HG02840 (cell line): ENCODE results near the gene TNFAIP8L2.
"Not testable (repeated sequence)": the region's sequence is repeated elsewhere in the genome, so short reads cannot be mapped to it uniquely, and the experiment has no call there.

Experiments
- ATAC-seq: cut with Tn5 transposase; IDR thresholded peaks from one replicate; pipeline ENCODE4 v1.9.1; 2021; ENCODE audit warnings: mild to moderate bottlenecking, moderate library complexity, moderate number of reproducible peaks; ENCODE audit not compliant: unreplicated experiment, low FRiP score

TNFAIP8L2 gene

GRCh38 chr1:151187205-151187604, 30.8 kb downstream of the TNFAIP8L2 start:
- no peak for ATAC-seq

DNA sequence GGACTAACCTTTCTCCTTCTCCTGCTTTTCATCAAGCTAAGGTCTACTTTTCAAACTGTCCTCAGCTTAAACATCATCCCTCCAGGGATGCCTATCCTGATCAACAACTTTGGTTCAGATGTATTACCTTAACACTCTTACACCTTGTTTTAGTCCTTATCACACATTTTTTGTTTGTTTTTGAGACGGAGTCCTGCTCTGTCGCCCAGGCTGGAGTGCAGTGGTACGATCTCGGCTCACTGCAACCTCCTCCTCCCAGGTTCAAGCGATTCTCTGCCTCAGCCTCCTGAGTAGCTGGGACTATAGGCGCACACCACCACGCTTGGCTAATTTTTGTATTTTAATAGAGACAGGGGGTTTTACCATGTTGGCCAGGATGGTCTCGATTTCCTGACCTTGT, 32.2 kb downstream of the TNFAIP8L2 start:
- ATAC-seq = not testable (repeated sequence)

DNA sequence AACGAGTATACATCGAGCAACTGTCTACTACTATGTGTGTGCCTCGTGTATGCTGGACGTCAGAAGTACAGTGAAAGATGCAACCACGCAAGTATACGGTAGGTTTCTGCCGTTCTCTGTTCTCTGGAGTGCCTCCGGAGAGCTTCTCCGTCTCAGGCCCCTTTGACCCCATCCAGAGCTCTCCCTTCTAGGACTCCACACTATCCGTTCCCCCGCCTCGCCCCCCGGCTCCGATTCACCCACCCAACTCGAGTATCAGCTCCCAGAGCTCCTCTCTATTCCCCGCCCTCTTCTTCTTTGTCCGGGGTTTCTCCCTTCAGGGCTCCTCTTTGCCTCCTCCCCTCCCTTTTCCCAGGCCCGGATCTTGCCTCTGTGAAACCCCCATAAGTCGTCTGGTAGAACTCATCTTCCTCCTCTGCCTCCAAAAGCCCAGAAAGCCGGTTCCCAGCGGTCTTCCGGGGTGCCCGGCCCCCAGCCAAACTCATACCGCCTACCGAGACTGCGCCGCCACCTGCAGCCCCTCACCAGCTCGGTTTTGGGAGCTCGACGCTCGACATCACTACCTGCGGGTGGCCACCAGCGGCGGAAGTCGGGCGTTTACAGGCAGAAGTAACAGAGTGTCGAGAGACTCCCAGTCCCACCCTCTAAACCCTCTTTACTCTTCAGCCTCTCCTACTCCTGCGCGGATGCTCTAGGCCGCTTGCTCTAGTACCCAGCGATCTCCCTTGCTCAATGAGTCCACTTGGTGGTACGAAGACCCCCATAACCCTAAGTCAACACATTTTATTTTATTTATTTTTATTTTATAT, 33.4 kb downstream of the TNFAIP8L2 start, which contains the start of gene VPS72:
Gene VPS72, minus strand, starts transcription at position 561 of the 809 bp plus-strand sequence. Its CDS starts 76 bp downstream, at position 485.
- peak; percentile 71 for ATAC-seq

DNA sequence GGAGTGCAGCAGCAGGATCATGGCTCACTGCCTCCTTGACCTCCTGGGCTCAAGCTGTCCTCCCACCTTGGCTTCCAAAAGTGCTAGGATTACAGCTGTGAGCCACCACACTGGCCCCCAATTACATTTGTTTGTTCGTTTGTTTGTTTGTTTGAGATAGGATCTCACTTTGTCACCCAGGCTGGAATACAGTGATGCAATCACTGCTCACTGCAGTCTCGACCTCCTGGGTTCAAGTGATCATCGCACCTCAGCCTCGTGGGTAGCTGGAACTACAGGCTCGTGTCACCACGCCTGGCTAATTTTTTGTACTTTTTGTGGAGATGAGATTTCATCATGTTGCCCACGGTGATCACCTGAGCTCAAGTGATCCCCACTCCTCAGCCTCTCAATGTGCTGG, 35.6 kb downstream of the TNFAIP8L2 start:
- ATAC-seq = no peak

GRCh38 chr1:151193304-151193703, 36.9 kb downstream of the TNFAIP8L2 start:
- no peak for ATAC-seq

GRCh38 chr1:151193856-151194255, 37.4 kb downstream of the TNFAIP8L2 start:
- no peak for ATAC-seq

GRCh38 chr1:151194894-151195594, 38.6 kb downstream of the TNFAIP8L2 start:
- ATAC-seq = not testable (repeated sequence)

DNA sequence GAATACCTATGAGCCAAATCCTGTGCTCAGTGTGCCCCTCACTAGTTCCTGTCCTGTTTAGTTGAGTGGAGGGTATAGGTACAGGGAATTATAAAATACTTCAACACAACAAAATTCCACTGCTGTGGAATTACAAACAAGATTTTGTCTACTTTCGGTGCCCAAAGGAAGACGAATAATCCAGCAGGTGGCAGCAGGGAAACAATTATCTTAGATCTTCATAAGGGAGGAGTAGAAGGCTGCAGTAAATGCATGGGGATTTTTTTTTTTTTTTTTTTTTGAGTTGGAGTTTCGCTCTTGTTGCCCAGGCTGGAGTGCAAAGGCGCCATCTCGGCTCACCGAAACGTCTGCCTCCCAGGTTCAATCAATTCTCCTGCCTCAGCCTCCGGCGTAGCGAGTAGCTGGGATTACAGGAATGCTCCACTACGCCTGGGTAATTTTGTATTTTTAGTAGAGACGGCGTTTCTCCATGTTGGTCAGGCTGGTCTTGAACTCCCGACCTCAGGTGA, 39.9 kb downstream of the TNFAIP8L2 start:
- ATAC-seq = no peak

GRCh38 chr1:151197863-151198253, 41.4 kb downstream of the TNFAIP8L2 start:
- no peak for ATAC-seq

DNA sequence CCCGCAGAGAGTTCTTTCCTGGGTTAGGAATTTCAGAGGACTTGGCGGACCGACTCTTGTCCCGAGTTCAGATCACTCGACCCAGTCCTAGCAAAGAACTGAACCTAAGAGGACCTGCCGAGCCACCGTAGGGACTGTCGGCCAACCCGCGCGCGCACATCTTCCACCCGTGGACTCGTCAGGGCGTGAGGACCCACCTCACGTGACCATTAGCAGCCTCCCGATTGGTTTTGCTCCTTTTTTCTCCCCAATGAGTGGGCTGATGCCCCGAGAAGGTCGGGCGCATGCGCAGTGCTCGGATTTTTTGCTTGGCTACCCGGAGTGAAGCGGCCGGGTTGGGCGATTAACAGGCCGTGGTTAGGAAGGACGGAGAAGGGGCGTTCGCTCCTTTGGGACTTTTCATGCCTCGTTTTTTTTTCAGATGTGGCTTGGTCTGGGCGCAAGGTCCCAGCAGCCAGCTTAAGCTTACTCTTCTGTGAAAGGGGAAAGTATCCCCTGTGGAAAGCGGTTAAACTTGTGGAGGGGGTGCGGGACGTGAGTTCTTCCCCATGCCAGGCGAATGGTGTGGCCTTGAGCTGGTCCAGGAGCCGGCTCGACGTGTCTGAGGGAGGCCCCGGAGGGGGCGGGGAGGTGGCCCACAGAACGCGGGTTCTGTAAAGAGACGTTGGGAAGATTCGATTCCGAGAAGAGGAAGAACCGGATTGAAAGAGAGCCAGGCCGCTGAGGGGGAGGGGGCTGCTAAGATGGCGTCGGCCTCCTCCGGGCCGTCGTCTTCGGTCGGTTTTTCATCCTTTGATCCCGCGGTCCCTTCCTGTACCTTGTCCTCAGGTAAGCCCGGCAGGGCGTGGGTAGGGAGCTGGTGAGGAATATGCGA, 42.0 kb downstream of the TNFAIP8L2 start, which contains the start of gene PIP5K1A:
Gene PIP5K1A, plus strand, starts transcription at position 299 of the 874 bp plus-strand sequence. Its CDS starts 445 bp downstream, at position 744.
- peak; percentile 94 for ATAC-seq

DNA sequence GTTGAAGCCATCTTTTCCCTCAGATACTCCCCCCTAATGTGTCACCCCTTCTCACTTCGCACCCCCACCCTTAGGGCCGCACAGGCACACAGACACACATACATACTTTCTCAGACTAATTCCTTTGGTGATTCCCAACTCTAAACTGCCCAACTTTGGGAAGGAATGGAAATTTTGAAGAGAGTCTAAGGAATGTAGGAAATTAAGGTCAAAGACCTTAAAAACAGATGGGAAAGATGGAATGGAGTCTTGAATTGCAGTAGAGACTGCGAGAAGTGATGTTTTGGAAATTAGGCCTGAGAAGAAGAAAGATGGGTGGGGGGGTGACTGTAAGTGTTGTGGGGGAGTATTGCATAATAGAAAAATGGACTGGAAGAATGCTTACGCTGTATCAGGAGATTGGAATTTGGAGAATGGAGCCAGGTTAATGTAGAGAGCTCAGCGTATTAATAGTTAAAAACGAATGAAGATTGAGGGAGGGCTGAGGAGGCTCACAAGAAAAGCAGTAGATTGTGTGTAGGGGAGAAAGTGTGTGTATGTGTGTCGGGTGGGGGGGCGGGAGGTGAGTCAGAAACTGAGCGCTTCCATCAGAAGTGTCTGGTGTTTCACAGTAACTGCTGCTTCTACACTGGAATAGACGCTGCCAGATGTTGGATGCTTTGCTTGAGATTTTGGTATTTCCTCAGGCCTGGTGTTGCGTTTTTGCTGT, 43.6 kb downstream of the TNFAIP8L2 start:
- no peak for ATAC-seq

- not testable (repeated sequence) for ATAC-seq
Measured at GRCh38 chr1:151205381-151205965, 49.0 kb downstream of the TNFAIP8L2 start.
